ENCODE results near the gene RPS6KB1.
"Not testable (repeated sequence)": the region's sequence is repeated elsewhere in the genome, so short reads cannot be mapped to it uniquely, and the experiment has no call there.

- TF ChIP-seq CTCF (conservative IDR thresholded peaks at IDR 0.05; ENCODE audit: low read length); EZH2phosphoT487 (IDR thresholded peaks at IDR 0.05; ENCODE audit: borderline replicate concordance, low read depth, low read length): not testable (repeated sequence)
These were observed 82.2 kb downstream of the RPS6KB1 start for GRCh38 chr17:59975166-59975565.
